ENCODE results near the gene AVL9.

DNA sequence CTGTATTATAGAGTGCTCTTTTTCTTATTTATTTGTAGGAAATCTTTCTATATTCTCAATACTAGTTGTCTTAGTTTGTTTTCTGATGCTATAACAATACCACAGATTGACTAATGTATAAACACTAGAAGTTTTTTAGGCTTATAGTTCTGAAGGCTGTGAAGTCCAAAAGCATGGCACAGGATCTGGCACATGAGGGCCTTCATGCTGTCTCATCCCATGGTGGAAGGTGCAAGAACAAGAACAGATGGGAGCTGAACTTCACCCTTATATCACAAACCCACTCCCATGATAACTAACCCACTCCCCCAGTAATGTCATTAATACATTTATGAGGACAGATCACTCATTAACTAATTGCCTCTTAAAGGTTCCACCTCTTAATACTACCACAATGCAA is 109.7 kb downstream of the AVL9 start:
- TF ChIP-seq BHLHE40 (IDR thresholded peaks at IDR 0.05; ENCODE audit: borderline replicate concordance) (no peak), FOXM1 (IDR thresholded peaks at IDR 0.05; ENCODE audit: borderline replicate concordance) (no peak), FOXK2 (IDR thresholded peaks at IDR 0.05) (no peak), SUZ12 (IDR thresholded peaks at IDR 0.05) (no peak), CTBP1 (IDR thresholded peaks at IDR 0.05; ENCODE audit: borderline replicate concordance) (no peak)
- TF ChIP-seq, protein P1, sequence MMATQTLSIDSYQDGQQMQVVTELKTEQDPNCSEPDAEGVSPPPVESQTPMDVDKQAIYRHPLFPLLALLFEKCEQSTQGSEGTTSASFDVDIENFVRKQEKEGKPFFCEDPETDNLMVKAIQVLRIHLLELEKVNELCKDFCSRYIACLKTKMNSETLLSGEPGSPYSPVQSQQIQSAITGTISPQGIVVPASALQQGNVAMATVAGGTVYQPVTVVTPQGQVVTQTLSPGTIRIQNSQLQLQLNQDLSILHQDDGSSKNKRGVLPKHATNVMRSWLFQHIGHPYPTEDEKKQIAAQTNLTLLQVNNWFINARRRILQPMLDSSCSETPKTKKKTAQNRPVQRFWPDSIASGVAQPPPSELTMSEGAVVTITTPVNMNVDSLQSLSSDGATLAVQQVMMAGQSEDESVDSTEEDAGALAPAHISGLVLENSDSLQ (IDR thresholded peaks at IDR 0.05) = no peak

All from HEK293T (cell line).